BLaER1 treated with 17β-estradiol and CSF1 and Interleukin-3, amounts not matched to agents 10 nM and 100 nM (cell line): Measurements from ENCODE around the gene TRIM25.

Experiments
- H3K27ac ChIP-seq, 11 experiments: shearing (Covaris generic); formaldehyde crosslinking; 2 replicates each; pipeline ENCODE4 v1.8.1; 2022
- H3K27me3 ChIP-seq, 11 experiments: shearing (Covaris generic); formaldehyde crosslinking; 2 replicates each; pipeline ENCODE4 v1.8.1; 2022
- H3K36me3 ChIP-seq, 11 experiments: shearing (Covaris generic); formaldehyde crosslinking; 2 replicates each; pipeline ENCODE4 v1.8.1; 2022
- H3K4me1 ChIP-seq, 10 experiments: shearing (Covaris generic); formaldehyde crosslinking; 2 replicates each; pipeline ENCODE4 v1.8.1; 2022
- H3K4me2 ChIP-seq, 11 experiments: shearing (Covaris generic); formaldehyde crosslinking; 2 replicates each; pipeline ENCODE4 v1.8.1; 2022
- H3K4me3 ChIP-seq, 10 experiments: shearing (Covaris generic); formaldehyde crosslinking; 2 replicates each; pipeline ENCODE4 v1.8.1; 2022
- H3K9ac ChIP-seq, 11 experiments: shearing (Covaris generic); formaldehyde crosslinking; 2 replicates each; pipeline ENCODE4 v1.8.1; 2022
- H3K9me3 ChIP-seq, 11 experiments: shearing (Covaris generic); formaldehyde crosslinking; replicated peaks in 1 of 11; 2 replicates each; pipeline ENCODE4 v1.8.1; 2022
- H4K20me1 ChIP-seq, 11 experiments: shearing (Covaris generic); formaldehyde crosslinking; 2 replicates each; pipeline ENCODE4 v1.8.1; 2022
- Cebpa-rat ChIP-seq, 11 experiments: shearing (Covaris generic); IDR thresholded peaks; 2 replicates each; pipeline ENCODE4 v1.8.1; 2022

Gene TRIM25

DNA sequence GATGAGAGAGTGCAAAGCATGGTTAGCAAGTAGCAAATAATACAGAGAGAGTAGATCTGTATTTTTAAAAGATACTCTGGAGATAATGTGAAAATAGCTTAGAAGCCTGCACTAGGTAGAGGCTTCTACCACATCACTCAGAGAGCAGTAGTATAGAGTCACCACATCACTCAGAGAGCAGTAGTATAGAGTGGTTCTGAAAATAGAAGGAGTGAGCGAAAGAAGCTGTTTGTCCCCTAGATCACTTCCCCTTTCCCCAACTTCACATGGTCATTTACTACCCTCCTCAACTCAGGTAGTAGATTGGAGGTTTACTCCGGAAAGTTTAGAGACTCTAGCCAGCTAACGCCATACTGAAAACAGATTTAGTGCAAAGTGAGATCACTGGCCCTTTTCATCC is 62.8 kb downstream of the TRIM25 start:
- Histone ChIP-seq H3K36me3 (peaks cover 65 to 97% (median 86%) of the 10 kb centered on the region in 11 experiments), H4K20me1 (no peaks in the 10 kb centered on the region), H3K9ac (no peak overlapping the region), H3K27ac (no peak overlapping the region), H3K9me3 (no peaks in the 10 kb centered on the region), H3K27me3 (no peaks in the 10 kb centered on the region), H3K4me1 (peaks cover 0 to 4% (median 0%) of the 10 kb centered on the region in 10 experiments; a peak in 3 of 20 replicates), H3K4me2 (no peak overlapping the region), H3K4me3 (no peak overlapping the region)
- no peak for TF ChIP-seq Cebpa-rat (IDR thresholded peaks at IDR 0.05)

DNA sequence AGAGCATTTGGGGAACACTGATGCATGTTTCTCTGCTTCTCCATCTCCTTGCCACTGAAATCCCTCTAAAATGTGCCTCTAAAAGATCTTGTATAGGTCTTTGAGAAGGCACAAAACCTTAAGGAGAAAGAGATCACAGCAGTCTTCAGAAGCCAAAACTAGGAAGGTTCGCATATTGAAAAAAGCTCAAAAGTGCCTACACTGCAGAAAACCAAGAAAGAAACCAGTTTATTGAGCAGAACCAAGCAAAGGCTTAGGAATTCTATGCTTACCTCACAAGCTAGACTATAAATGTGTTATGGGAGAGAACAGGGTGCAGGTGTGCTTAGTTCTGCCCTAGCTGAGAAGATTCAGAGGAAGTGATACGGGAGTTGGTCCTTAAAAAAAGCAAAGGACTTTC is 63.3 kb downstream of the TRIM25 start:
- no peak overlapping the region for H3K4me2 ChIP-seq
- no peak for TF ChIP-seq Cebpa-rat (IDR thresholded peaks at IDR 0.05)
- no peaks in the 10 kb centered on the region for H3K27me3 ChIP-seq
- no peaks in the 10 kb centered on the region for H4K20me1 ChIP-seq
- no peak overlapping the region for H3K4me3 ChIP-seq
- peaks cover 62 to 97% (median 86%) of the 10 kb centered on the region in 11 experiments for H3K36me3 ChIP-seq
- H3K9me3 ChIP-seq, result no peaks in the 10 kb centered on the region
- peaks cover 0 to 8% (median 0%) of the 10 kb centered on the region in 10 experiments; a peak in 3 of 20 replicates for H3K4me1 ChIP-seq
- H3K27ac ChIP-seq, result no peak overlapping the region
- H3K9ac ChIP-seq, result no peak overlapping the region

DNA sequence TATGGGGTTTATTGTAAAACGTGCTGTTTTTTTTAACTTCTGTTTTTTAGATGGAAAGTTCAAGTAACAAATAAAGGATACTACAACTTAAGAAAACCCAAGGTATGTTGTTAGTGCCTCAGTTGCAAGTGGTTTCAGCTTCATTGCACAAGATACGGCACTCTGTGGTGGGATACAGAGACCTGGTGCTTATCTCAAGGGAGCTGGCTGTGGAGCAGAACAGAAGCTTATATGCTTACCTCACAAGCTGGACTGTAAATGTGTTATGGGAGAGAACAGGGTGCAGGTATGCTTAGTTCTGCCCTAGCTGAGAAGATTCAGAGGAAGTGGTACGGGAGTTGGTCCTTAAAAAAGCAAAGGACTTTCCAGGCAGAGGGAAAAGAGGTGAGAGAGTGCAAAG is 64.7 kb downstream of the TRIM25 start:
- H4K20me1 ChIP-seq, result no peaks in the 10 kb centered on the region
- H3K36me3 ChIP-seq, result peaks cover 52 to 97% (median 79%) of the 10 kb centered on the region in 11 experiments
- no peak overlapping the region for H3K4me2 ChIP-seq
- no peak for TF ChIP-seq Cebpa-rat (IDR thresholded peaks at IDR 0.05)
- H3K27ac ChIP-seq, result no peak overlapping the region
- H3K27me3 ChIP-seq, result no peaks in the 10 kb centered on the region
- H3K9ac ChIP-seq, result no peak overlapping the region
- H3K9me3 ChIP-seq, result no peaks in the 10 kb centered on the region
- H3K4me3 ChIP-seq, result no peak overlapping the region
- H3K4me1 ChIP-seq, result peaks cover 0 to 10% (median 0%) of the 10 kb centered on the region in 10 experiments; a peak in 3 of 20 replicates

DNA sequence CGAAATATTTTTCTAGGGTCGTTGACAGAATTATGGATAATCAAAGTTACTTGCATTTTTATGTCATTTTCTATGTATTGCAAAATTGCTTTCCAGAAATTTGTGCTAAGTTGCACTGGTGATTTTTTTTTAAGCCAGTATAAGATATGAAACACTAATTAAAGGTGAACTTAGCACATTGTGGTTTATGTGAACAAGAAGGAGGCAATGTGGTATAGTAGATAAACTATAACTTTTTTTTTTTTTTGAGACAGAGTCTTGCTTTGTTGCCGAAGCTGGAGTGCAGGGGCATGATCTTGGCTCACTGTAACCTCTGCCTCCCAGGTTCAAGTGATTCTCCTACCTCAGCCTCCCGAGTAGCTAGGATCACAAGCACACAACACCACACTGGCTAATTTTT is 66.7 kb downstream of the TRIM25 start:
- H3K4me2 ChIP-seq, result no peak overlapping the region
- H3K9me3 ChIP-seq, result no peaks in the 10 kb centered on the region
- no peak overlapping the region for H3K4me3 ChIP-seq
- H3K9ac ChIP-seq, result no peak overlapping the region
- H3K36me3 ChIP-seq, result peaks cover 55 to 97% (median 76%) of the 10 kb centered on the region in 11 experiments
- no peak for TF ChIP-seq Cebpa-rat (IDR thresholded peaks at IDR 0.05)
- no peaks in the 10 kb centered on the region for H3K27me3 ChIP-seq
- peaks cover 0 to 10% (median 0%) of the 10 kb centered on the region in 10 experiments; a peak in 3 of 20 replicates for H3K4me1 ChIP-seq
- peaks cover 0 to 4% (median 0%) of the 10 kb centered on the region in 11 experiments; a peak in 3 of 22 replicates for H4K20me1 ChIP-seq
- H3K27ac ChIP-seq, result no peak overlapping the region

DNA sequence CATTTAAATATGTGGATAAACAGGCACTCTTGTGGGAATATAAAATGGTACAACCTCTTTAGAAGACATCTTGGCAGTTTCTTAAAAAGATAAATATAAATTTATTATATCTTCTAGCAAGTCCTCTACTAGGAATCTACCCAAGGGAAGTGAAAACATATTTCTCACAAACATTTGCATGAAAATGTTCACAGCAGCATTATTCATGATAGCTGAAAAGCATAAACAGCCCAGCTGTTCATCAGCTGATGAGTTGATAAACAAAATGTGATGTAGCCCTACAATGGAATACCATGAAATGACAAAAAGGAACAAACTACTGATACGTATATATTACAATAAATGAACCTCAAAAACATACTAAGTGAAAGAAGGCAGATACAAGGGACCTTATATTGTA is 67.9 kb downstream of the TRIM25 start:
- no peak overlapping the region for H3K9ac ChIP-seq
- H3K27ac ChIP-seq, result no peak overlapping the region
- H4K20me1 ChIP-seq, result peaks cover 0 to 10% (median 0%) of the 10 kb centered on the region in 11 experiments; a peak in 6 of 22 replicates
- H3K9me3 ChIP-seq, result no peaks in the 10 kb centered on the region
- peaks cover 47 to 95% (median 71%) of the 10 kb centered on the region in 11 experiments for H3K36me3 ChIP-seq
- no peak for TF ChIP-seq Cebpa-rat (IDR thresholded peaks at IDR 0.05)
- H3K4me3 ChIP-seq, result no peak overlapping the region
- H3K27me3 ChIP-seq, result no peaks in the 10 kb centered on the region
- peaks cover 0 to 10% (median 0%) of the 10 kb centered on the region in 10 experiments; a peak in 3 of 20 replicates for H3K4me1 ChIP-seq
- H3K4me2 ChIP-seq, result peak overlapping the region in 1 of 11 experiments; percentile 26; a peak in 1 of 22 replicates

DNA sequence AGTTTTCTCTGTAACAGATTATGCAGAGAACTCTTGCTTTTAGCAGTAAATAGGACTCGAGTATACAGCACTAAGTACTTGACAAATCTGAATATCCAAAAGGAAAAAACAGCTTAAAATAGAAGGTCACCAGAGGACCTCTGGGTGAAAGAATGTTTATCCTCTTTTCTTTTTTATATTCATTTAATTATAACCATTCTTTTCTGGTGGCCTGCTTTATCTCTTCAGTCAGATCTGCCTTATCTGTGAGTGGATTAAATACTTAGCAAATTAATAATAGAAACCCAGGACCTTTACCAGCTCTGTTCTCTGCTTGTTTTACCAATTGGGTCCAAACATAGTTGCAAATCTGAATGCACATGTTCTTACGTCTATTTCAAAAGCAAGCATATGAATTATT is 71.3 kb downstream of the TRIM25 start:
- H3K4me3 ChIP-seq, result no peak overlapping the region
- no peak overlapping the region for H3K4me2 ChIP-seq
- no peaks in the 10 kb centered on the region for H3K27me3 ChIP-seq

DNA sequence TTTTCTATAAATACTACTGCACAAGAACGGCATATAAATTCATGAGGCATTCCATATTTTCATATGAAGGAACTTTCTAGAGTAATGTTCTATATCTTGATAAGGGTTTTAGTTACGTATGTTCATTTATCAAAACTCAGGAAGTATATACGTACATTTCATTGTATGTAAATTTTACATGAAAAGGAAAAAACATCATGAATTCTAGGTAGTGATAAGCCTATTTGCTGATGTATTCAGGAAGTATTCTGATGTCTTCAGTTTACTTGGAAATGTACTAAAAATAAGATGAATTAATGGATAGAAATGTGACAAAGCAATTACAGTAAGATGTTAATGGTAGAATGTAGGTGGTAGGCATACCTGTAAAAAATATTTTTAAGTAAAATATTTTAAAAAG is 75.2 kb downstream of the TRIM25 start:
- H3K4me2 ChIP-seq, result peak overlapping the region in 1 of 11 experiments; percentile 82; a peak in 2 of 22 replicates
- no peaks in the 10 kb centered on the region for H3K9me3 ChIP-seq
- H3K27ac ChIP-seq, result no peak overlapping the region
- no peak for TF ChIP-seq Cebpa-rat (IDR thresholded peaks at IDR 0.05)
- no peaks in the 10 kb centered on the region for H3K27me3 ChIP-seq
- H4K20me1 ChIP-seq, result peaks cover 12 to 67% (median 41%) of the 10 kb centered on the region in 11 experiments; a peak in 19 of 22 replicates
- H3K36me3 ChIP-seq, result peaks cover 14 to 75% (median 45%) of the 10 kb centered on the region in 11 experiments
- H3K4me1 ChIP-seq, result peaks cover 35 to 45% (median 37%) of the 10 kb centered on the region in 10 experiments
- H3K4me3 ChIP-seq, result no peak overlapping the region
- H3K9ac ChIP-seq, result no peak overlapping the region

More for the DNA sequence above, 71.3 kb downstream of the TRIM25 start:
- no peaks in the 10 kb centered on the region for H3K9me3 ChIP-seq
- TF ChIP-seq Cebpa-rat (IDR thresholded peaks at IDR 0.05), result no peak
- no peak overlapping the region for H3K9ac ChIP-seq
- no peak overlapping the region for H3K27ac ChIP-seq
- H3K36me3 ChIP-seq, result peaks cover 21 to 89% (median 62%) of the 10 kb centered on the region in 11 experiments
- peaks cover 0 to 33% (median 10%) of the 10 kb centered on the region in 11 experiments; a peak in 14 of 22 replicates for H4K20me1 ChIP-seq
- peaks cover 7 to 18% (median 9%) of the 10 kb centered on the region in 10 experiments; a peak in 19 of 20 replicates for H3K4me1 ChIP-seq
